RPMI8226 (cell line): ENCODE measurements around the gene NEURL1B.

Source experiments
- DNase-seq: peaks from one replicate; pipeline ENCODE4 v3.0.0-alpha.2; 2015

Gene NEURL1B

DNA sequence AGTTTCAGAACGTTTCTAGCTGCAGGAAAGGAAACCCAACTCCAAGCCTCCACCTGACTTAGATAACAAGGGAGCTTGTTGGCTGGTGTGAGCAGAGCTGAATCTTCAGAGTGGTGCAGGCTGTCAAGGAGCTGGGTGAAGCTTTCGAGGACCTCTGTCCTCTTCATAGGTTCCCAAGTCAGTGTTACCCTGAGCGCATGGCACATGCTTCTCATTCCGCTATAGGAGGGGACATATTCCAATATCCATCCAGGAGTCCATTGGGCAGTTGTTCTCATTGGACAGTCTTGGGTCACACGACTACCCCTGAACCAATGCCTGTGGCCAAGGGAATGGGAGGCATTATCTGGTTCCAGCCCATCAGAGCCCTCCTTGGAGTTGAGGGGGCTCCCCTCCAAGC, 79.6 kb downstream of the NEURL1B start:
- no peak for DNase-seq

DNA sequence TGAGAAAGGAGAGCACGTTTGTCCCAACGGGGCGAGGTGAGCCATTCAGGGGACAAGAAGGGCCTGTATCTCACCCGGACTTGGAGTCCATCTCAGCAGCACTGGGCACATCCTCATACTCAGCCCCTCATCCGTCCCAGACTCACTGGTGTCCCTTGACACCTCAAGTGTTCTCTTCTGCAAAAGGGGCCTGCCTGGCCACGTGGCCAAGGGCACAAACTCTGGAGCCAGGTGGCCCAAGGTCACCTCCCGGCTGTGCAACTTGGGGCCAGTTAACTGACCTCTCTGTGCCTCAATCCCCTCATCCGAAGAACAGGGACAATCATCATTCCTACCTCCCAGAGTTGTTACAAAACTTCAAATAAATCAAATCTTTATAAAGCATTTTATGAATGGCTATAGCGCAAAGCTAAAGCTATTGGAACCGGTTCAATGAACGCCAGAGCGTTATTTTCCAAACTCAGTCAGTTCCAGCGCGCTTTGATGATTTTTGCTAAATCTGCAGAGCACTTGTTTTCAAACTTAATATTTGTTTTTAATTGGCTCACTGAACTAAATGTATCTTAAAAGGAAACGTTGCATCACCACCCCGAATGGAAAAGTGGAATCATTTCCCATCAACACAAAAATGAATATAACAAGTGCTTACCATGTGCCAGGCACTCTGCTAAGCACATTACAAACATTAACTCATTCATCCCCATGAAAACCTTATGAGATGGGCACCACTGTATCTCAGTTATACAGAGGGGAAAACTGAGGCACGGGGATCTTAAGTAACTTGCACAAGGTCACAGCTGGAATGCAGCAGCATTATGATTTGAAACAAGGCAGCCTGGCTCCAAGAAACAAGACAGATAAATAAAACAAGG, 80.6 kb downstream of the NEURL1B start:
- no peak for DNase-seq

DNA sequence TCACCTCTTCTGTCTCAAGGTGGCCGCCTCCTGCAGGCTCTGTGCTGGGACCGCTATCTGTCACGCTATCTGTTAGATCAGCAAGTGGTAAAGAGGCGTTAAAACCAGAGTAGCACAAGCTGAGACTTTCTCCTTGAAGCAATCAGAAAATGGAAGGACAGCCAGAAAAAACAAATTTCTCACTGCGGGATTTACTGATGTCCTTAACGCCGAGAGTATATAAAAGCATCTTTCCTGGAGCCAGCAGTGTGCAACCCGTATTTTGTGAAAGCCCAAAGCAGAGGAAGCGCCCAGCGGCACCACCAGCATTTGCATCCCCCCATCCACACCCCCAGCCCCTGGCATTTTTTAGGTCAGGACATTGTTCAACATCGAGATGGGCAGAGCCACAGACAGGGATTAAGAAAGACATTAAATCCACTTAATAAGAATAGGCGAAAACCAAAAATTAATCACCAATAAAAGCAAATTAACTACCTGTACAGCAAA, 81.3 kb downstream of the NEURL1B start:
- no peak for DNase-seq

DNA sequence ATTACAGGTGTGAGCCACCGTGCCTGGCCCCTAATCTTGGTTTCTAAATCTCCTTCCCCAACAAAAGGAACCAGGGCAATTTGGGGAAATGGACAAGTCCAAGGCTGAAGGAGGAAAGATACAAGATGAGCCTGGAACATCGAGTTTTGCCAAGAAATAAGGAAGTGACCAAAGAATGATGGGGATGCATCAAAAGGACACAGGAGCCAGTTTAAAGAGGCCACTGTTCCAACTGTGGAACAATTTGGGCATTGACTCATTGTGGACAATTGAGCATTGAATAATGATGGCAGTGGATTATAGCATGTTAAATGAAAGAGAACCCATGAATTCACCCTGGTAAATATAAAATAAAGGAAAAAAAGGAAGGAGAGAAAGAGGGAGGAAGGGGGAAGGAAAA, 82.4 kb downstream of the NEURL1B start:
- DNase-seq: no peak

DNA sequence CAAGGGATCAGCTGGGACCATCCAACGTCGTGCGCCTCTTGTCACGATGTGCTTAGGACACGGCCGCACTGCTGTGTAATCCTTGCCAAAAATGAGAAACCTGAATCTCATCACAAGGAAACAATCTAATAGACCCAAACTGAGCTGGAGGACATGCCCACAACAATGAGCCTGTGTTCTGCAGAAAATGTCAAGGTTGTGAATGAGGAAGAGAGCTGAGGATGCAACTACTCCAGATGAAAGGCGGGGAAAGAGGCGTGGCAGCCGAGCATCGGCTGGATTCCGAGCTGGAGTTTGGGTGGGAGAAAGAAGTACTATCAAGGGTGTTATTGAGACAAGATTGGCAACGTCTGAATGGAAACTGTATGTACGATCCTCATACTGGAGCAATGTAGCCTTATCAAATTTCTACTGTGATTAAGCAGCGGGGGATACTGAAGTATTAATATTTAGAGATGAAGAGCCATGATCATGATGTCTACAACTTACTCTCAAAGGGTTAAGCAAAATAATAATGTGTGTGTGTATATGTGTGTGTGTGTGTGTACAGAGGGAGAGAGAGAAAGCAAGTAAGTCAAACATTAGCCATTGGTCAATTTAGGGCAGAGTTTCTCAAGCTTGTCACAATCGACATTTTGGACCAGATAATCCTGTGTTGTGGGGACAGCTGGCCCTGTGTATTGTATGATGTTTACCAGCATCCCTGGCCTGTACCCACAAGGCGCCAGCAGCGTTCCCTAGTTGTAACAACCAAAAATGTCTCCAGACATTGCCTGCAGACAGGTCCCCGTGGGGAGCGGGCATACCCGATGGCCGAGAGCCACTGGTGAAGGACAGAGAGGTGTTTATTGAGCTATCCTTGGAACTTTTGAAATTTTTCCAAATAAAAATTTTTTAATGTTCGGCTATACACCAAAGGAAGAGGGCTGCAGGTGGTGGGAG, 83.5 kb downstream of the NEURL1B start:
- no peak for DNase-seq

DNA sequence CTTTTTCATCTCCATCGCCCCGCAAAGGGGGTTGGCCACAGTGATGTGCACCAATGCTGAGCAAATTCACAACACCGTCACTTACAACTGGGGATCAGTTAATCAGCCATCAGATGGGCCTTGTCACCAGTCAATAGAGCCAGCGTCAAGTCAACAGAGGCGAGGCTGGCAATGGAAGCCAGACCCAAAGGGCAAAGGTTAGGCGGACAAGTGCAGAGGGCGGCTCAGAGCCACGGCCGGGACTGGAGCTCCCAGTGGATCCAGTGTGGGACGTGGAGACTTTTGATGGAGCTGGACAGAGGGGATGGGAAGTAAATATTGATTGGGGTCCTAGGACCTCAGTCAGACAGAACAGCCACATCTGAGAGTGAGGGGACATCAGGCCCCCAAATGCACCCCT, 84.2 kb downstream of the NEURL1B start:
- DNase-seq: no peak

DNA sequence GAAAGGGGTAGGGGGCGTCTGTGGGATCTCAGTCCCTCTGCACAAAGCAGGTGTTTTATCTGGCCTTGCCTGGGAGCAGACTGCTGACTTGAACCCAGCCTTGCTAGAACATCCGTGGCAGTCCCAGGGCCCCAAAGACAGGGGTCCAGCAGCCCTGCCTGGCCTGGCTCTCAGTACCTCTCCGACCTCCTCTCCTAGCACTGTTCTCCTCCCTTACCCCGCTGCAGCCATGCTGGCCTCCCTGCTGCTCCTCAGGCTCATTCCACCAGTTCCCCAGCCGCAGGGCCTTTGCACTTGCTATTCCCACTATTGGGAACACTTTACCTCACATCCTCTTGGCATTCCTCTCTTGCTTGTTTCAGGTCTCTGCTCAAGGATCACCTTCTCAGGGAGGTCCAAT, 84.7 kb downstream of the NEURL1B start:
- DNase-seq: no peak

DNA sequence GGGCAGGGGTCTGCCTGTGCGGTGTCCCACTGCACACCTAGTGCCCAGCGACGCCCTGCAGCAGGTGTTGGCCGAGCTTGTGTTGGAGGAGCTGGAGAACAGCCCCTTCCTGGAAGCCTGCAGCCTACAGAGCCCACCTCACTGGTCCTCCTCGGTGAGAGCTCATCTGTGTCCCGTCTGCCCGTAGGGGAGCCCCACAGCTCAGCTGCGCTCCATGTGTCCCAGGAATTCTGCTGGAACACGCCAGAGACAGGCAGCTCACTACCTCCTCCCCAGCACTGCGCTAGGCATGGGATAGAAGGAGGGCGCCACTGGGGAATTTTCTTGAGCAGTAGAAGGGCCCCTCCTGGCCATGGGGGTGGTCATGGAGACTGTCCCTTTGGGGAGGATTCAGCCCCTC, 85.9 kb downstream of the NEURL1B start:
- DNase-seq: no peak

DNA sequence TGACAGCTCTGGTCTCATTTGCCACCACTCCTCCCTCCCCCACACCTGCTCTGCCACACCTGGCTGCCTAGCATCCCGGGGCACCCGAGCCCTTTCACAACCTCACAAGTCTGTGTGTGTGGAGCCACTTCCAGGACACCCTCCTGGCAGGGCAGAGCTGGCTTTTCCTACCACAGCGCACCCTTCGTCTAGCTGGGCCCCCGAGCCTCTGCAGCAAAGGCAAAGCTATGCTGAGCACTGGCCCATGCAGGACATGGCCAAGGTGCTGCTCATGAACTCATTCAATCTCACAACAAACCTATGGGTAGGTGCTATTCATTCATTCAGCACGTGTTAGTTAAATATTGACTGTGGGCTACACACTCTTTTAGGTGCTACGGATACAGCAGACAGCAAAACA, 86.5 kb downstream of the NEURL1B start:
- DNase-seq: no peak

DNA sequence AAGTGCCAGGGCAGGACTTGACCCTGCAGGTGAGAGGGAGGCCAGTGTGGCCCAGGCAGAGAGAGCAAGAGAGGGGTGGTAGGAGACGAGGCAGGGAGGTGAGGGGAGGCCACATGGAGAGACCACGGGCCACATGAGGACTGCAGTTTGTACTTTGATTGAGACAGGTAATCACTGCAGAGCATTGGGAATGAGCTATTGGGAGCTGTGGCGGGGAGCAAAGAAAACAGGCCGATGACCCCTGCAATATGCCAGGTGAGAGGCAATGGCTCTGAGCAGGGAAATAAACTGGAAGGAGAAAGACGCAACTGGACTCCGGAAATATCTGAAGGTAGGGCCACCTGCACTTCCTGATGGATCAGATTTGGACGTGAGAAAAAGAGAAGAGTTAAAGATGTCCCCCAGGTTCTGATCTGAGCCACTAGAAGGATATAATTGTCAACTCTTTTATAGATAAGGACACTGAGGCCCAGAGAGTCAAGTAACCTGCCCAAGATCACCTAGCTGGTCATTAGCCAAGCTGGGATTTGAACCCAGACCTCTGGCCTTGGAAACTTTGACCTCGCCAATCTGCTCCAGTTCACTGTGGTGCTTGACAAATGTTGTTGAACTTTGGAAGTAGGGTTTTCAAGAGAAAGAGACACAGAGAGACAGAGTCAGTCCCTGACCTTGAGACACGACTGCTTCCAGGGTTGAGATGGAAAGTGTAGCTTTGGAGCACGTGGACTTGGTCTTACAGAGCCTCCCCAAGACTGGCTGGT, 87.6 kb downstream of the NEURL1B start:
- no peak for DNase-seq

DNA sequence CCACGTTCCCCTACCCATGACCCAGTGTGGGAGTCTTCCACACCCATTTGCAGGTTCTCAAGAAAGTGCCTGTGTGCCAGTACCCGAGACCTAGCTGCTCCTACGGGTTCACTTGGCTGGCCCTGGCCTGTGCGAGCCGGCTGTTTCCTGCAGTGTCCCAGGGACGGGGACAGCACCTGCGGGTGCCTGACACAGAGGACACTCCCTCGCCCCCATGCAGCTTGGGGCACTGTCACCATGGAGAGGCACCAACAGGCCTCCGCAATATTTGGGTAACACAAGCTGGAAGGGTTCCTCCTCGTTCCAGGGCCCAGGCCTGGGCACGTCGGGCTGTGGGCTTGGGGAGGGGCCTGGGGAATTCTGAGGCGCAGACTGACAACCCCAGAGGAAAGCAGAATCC, 88.5 kb downstream of the NEURL1B start:
- no peak for DNase-seq

DNA sequence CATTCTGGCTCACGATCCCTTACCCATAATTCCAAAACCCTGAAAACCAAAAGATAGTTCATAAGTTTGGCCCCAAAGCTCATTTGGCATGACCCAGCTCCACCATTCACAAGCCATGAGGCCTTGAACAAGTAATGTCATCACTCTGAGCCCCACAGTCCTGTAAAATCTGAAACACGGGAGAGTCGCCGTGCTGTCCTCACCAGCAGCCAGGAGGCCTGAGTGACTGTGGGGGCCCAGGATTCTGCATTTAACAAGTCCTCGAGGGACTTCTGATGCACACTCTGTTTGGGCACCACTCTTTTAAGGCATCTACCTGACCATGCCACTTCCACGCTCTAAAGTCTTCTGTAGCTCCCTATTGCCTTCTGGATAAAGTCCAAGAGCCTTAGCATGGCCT, 89.2 kb downstream of the NEURL1B start:
- DNase-seq: no peak

DNA sequence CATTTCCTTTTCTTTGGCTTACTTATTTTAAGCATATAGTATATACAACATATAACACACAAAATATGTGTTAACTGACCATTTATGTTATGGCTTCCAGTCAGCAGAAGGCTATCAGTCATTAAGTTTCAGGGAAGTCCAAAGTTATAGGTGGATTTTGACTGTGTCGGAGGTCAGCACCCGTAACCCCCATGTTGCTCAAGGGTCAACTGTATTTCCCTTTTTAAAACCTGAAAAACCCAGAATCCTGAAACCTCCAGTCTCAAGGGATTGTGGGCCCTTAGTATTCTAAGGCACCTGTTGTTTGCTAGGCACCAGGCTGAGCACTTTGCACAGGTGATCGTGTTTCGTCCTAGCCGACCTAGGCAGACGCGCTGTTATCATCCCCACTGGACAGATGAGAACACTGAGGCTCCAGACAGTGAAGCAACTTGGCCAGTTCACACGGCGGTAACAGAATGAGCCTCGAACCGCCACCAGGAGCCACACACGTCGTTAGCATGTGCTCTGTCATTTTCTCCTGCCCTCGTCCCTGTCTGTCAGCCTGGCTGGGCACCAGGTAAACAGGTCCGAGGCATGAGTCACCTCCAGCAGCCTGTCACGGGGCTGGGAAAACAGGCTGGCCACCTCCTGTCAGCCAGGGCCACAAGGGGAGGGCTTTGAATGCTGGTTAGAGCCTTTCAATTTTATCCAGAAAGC, 90.1 kb downstream of the NEURL1B start:
- peak; percentile 45 for DNase-seq

DNA sequence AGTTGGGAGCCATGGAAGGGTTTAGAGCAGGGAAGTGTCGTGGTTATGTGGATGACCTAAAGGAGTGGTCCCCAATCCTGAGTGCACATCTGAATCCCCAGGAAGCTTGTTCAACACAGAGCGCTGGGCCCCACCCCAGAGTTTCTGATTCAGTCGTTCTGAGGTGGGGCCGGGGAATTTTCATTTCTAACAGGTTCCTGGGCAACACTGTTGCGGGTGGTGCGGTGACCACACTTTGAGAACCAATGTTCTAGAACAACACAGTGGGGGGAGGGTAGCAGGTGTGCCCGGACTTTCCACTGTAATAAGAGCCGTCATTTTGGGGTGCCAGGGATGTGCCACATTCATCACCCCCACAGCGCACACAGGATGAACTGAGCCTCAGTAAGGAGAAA, 90.6 kb downstream of the NEURL1B start:
- DNase-seq: no peak

DNA sequence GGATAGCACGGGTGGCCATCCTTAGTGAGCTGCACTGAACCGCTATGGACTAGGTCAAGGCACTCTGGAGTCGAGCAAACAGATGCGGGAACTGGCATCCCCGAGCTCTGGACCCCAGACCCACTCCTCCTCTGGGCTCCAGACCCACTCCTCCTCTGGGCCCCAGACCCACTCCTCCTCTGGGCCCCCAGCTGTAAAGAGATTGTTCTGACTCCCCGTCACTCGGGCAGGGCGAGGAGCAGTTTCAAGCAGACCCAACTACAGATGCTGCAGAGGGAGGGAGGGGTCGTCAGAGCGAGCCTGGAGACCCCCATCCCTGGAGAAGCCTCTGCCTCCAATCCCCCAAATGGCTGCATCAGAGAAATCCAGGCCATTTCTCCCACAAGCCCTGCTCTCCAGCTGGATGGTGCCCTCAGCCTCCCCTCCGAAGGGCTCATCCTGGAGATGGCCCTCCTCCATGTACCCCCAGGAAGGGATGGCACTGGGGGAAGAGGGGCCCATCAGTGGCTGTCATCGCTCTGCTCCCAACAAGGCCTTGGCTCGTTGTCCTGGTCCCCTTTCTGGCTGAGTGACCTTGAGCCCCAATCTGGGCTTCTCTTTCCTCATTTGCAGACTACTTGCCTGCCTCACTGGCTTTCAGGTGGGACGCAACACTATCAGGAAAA, 91.3 kb downstream of the NEURL1B start:
- DNase-seq: no peak

DNA sequence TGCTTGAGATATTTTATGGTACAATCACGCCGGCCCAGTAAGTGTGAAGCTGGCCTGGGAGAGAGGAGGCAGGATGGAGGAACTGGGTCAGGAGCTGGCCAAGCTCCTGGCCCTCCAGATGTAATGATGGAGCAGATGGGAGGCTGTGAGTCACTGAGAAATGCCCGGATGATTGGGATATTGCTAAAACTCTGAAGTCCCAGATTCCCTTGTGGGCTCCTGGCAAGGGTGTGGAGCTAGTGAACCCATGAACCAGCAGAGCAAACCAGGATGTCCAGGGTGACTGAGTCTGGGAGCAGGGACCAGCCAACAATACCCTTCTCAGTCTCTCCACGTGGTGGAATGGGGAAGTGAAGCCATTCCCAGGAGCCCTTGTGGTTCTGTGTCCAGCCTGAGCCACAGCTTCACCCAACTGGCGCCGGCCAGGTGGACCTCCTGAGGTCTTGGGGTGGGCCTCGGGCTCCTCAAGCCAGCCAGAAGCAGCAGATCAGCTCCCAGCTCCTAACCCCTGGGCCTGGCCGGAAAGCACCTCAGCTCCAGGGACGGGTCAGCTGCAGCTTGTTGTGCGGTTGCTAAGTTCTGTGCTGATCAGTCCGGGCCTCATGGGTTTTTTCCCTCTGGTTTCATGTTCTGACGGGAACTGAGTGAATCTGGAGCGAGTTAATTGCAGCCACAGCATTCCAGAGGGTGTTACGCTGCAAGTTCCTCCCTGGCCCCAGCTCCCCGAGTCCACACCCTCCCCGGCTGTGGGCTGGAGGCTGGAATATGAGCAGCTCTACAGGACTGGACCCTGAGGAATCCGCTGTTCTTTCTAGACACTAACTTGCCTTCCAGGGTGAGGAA, 92.3 kb downstream of the NEURL1B start:
- no peak for DNase-seq

DNA sequence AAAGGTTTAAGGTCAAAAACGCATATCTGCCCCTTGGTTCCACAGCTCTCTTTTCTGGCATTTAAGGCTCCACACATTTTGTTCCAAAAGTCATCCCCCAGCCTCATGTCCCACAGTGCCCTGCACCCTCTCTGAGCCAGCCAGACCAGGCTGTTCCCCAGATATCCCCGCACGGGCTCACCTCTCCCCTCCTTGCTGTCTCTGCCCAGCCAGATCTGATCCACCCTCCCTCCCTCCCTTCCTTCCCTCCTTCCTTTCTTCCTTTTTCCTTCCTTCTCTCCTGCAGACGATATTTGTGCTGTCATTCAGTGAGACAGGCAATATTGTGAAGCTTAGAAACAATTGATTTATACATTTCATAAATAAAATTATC, 92.9 kb downstream of the NEURL1B start:
- no peak for DNase-seq

DNA sequence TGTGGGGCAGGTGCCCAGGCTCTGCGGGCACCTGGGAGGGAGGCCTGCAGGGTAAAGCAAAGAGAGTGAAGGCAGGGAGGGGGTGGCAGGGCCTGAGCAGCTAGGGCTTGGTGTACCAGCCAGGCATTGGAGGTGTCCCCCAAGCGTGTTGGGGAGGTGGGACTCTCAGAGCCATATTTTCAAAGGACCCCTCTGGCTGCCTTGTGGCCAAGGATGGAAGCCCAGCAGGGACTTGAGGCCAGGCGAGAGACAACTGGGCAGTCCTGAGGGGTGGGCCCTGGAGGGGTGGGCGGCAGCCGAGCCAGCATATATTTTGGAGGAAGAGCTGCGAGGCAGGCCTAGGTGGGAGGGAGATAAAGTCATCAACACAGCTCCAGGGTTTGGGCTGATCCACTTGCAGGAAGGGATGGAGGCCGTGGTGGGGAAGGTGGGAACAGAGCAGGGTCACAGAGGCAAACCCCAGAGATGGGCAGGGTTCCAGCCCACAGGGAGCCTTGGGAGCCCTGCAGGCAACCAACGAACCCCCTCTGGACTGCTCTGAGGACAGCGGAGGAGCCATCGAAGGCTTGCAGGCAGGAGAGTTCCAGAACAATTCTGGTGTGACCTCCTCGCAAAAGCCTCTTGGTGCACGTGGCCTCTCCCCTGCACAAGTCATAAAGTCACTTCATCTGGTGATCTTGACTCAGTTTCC, 94.2 kb downstream of the NEURL1B start:
- DNase-seq: no peak

DNA sequence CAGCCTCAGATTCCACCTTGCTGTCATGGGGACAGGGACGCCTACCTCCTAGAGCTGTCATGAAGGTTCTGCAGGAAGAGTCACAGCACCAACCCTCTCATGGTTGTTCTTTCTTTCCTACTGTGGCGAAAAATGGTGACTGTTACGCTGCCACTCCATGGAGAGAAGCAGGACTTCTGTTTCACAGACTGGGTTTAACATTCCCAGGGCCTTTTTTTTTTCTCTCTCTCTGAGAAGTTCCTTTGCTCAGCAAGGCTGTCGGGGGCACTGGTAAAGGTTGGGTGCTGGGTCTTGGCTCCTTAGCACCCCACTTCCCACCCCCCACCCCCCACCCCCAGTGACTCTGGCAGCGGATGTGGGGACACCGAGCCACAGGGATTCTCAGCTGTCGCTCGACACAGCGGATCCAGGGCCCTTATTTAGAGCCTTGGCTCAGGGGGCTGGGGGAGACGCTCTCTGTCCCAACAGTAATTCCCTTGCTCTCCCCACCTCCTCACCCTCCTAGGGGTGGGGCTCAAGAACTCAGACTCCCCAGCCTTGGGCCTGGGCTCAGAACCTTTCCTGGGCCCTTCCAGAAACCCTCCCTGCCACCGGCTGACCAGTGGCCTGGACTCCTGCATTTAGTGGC, 95.6 kb downstream of the NEURL1B start:
- no peak for DNase-seq

DNA sequence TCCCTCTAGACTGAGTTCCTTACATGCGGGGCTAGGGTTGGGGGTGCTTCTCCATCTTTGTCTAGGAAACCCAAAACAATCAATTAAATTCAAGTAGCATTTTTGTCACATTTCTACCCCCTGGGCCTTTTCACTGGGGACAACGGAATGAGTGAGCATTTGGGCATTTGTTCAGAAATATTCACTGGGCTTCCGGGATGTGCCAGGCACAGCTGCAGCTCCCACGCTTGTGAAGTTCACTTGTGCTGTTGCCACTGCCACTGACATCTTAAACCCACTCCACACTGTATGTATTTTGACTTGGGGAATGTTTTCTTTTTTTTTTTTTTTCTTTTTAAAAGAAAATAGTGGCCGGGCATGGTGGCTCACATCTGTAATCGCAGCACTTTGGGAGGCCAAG, 98.3 kb downstream of the NEURL1B start:
- no peak for DNase-seq
